HCT116 (cell line): Measurements from ENCODE around the gene HSD17B1.

Experiments
- CTCF ChIP-seq, 3 experiments: fragments of 200-600 bp in 1 of 3; sonication (generic) in 1 of 3; IDR thresholded peaks in 2 of 3; conservative IDR thresholded peaks in 1 of 3; 2 replicates each; pipeline ENCODE4 v1.5.1; 2012 to 2017; ENCODE audit warnings: low read depth in 2 of 3, low read length in 2 of 3, antibody characterized with exemption in 1 of 3, borderline replicate concordance in 1 of 3, control low read depth in 1 of 3, mild to moderate bottlenecking in 1 of 3, mixed read lengths in 1 of 3, mixed run types in 1 of 3, moderate library complexity in 1 of 3; ENCODE audit not compliant: insufficient read depth in 1 of 3
- EZH2phosphoT487 ChIP-seq: fragments of 200-600 bp; IDR thresholded peaks from 2 replicates; pipeline ENCODE4 v1.6.1; 2018; ENCODE audit warnings: antibody characterized with exemption, borderline replicate concordance
- REST ChIP-seq: IDR thresholded peaks from 2 replicates; pipeline ENCODE4 v1.6.1; 2012; ENCODE audit warnings: low read depth
- SRF ChIP-seq: IDR thresholded peaks from 2 replicates; pipeline ENCODE4 v1.6.1; 2012; ENCODE audit warnings: low read depth
- ZBTB33 ChIP-seq: IDR thresholded peaks from 2 replicates; pipeline ENCODE4 v1.6.1; 2011; ENCODE audit warnings: mild to moderate bottlenecking, low read length, moderate library complexity; ENCODE audit not compliant: insufficient replicate concordance; ENCODE audit errors: extremely low read depth
- ZNF274 ChIP-seq: fragments of 200-500 bp; sonication (Bioruptor generic); IDR thresholded peaks from 2 replicates; pipeline ENCODE4 v1.6.1; 2014; ENCODE audit warnings: mild to moderate bottlenecking, low read depth, low read length, inconsistent platforms

- no peak for TF ChIP-seq CTCF (IDR thresholded peaks at IDR 0.05 in 2 of 3, conservative IDR thresholded peaks at IDR 0.05 in 1 of 3; ENCODE audit: borderline replicate concordance in 1 of 3, insufficient read depth in 1 of 3, low read depth in 2 of 3, low read length in 2 of 3)
- TF ChIP-seq REST: no peak
- no peak for TF ChIP-seq ZNF274
- no peak for TF ChIP-seq EZH2phosphoT487
- TF ChIP-seq SRF: peak; percentile 100
- TF ChIP-seq ZBTB33: no peak
These were observed 32.9 kb upstream of the HSD17B1 start for GRCh38 chr17:42519546-42520491.
